ENCODE results near the gene GLS. TPM values are rescaled to one million over a fixed set of nuclear protein-coding genes. Genes with fewer than 3 reads are reported as not detected.

The GLS gene
- total and polyA plus RNA-seq, 11 donors, result 19.1 to 94.5 (median 47.6) TPM

GRCh38 chr2:190987938-190988337, 107.3 kb downstream of the GLS start:
- no peaks in the 10 kb centered on the region for H3K9me3 ChIP-seq
- ATAC-seq (no peak), DNase-seq (no peak)
- intact Hi-C loops (cut with DNase I), result no loop called here
- TF ChIP-seq CTCF (IDR thresholded peaks at IDR 0.05), result no peak
- no peak for TF ChIP-seq POLR2A (IDR thresholded peaks at IDR 0.05)
- no peaks in the 10 kb centered on the region for H3K27me3 ChIP-seq
- no peak overlapping the region for H3K27ac ChIP-seq
- H3K36me3 ChIP-seq, result peaks cover 0 to 100% (median 100%) of the 10 kb centered on the region in 9 donors
- H3K4me3 ChIP-seq, result no peak overlapping the region
- peaks cover 0 to 8% (median 0%) of the 10 kb centered on the region in 12 donors for H3K4me1 ChIP-seq
- WGBS, 4 donors, result 91 to 95% (median 93%) methylated on average over 5 of the region's 5 CpGs

- H3K27me3 ChIP-seq, result no peaks in the 10 kb centered on the region
- ATAC-seq (no peak), DNase-seq (no peak)
- peaks cover 0 to 100% (median 100%) of the 10 kb centered on the region in 9 donors for H3K36me3 ChIP-seq
- H3K4me1 ChIP-seq, result peaks cover 0 to 7% (median 0%) of the 10 kb centered on the region in 12 donors
- H3K4me3 ChIP-seq, result no peak overlapping the region
- no peaks in the 10 kb centered on the region for H3K9me3 ChIP-seq
- intact Hi-C loops (cut with DNase I), result no loop called here
- no peak overlapping the region for H3K27ac ChIP-seq
- TF ChIP-seq POLR2A (IDR thresholded peaks at IDR 0.05), result no peak
- TF ChIP-seq CTCF (IDR thresholded peaks at IDR 0.05), result no peak
- 92 to 96% (median 95%) methylated on average over 3 of the region's 3 CpGs for WGBS, 4 donors
Observed at GRCh38 chr2:190988910-190989309, 108.3 kb downstream of the GLS start.

DNA sequence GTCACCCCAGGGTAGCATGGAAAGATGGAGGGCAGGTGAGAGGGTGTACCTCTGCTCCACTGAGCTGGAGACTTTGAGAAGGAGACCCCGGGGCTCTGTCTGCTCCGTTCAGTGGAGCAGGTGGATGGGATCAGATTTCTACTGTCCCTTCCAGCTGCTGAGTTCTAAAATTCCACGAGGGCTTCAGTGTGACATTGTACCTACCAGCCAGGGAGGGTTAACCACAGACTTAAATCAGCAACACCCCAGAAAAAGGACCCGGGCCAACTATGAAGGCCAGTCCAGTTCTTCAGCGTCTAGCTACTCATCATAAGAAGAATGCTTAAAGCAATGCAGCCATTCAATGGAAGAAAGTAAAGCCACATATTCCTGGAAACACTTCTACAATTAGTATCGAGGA, 109.5 kb downstream of the GLS start:
- 83 to 91% (median 88%) methylated on average over 6 of the region's 6 CpGs for WGBS, 4 donors
- no peak overlapping the region for H3K4me3 ChIP-seq
- peaks cover 0 to 8% (median 0%) of the 10 kb centered on the region in 12 donors for H3K4me1 ChIP-seq
- ATAC-seq (no peak), DNase-seq (no peak)
- TF ChIP-seq POLR2A (IDR thresholded peaks at IDR 0.05), result no peak
- TF ChIP-seq CTCF (IDR thresholded peaks at IDR 0.05), result no peak
- H3K9me3 ChIP-seq, result no peaks in the 10 kb centered on the region
- H3K36me3 ChIP-seq, result peaks cover 0 to 100% (median 100%) of the 10 kb centered on the region in 9 donors
- H3K27ac ChIP-seq, result no peak overlapping the region
- intact Hi-C loops (cut with DNase I), result no loop called here
- H3K27me3 ChIP-seq, result no peaks in the 10 kb centered on the region

DNA sequence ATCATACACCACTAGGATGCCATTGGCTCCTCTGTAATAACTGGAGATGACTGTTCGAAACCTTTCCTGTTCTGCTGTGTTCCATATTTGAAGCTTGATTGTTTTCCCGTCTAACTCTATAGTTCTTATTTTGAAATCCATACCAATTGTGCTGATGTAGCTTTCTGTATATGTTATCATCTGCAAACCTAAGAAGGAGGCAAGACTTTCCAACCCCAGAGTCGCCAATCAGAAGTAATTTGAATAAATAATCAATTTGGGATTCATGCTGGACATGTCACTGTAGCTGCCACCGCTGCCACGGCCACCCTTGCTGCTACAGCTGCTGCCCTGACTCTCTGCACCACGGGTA, 112.6 kb downstream of the GLS start:
- H3K4me3 ChIP-seq, result no peak overlapping the region
- peaks cover 0 to 18% (median 0%) of the 10 kb centered on the region in 12 donors for H3K4me1 ChIP-seq
- WGBS, 4 donors, result 92 to 96% (median 95%) methylated on average over 6 of the region's 6 CpGs
- ATAC-seq (no peak), DNase-seq (no peak)
- H3K27me3 ChIP-seq, result no peaks in the 10 kb centered on the region
- H3K27ac ChIP-seq, result no peak overlapping the region
- no peak for TF ChIP-seq POLR2A (IDR thresholded peaks at IDR 0.05)
- TF ChIP-seq CTCF (IDR thresholded peaks at IDR 0.05), result no peak
- intact Hi-C loops (cut with DNase I), result no loop called here
- no peaks in the 10 kb centered on the region for H3K9me3 ChIP-seq
- H3K36me3 ChIP-seq, result peaks cover 0 to 100% (median 100%) of the 10 kb centered on the region in 9 donors

Measured in heart left ventricle (tissue), 16 donors.